ENCODE results near the gene HMGA1.
A peak's percentile ranks its signal among the peaks of the same experiment; 100 is the strongest.

HMGA1 gene

GRCh38 chr6:34223381-34223955, 13.2 kb upstream of the HMGA1 start:
- no peak for TF ChIP-seq TAF1 (IDR thresholded peaks at IDR 0.05; ENCODE audit: borderline replicate concordance, insufficient read depth, low read length)
- TF ChIP-seq POLR2AphosphoS5 (IDR thresholded peaks at IDR 0.05; ENCODE audit: low read depth, low read length): peak; percentile 19; the same call in 1 of the 2 replicates

- TF ChIP-seq SIN3A (IDR thresholded peaks at IDR 0.05; ENCODE audit: borderline replicate concordance, insufficient read depth, low read length) (peak; percentile 79; the same call in 1 of the 2 replicates), POLR2AphosphoS5 (IDR thresholded peaks at IDR 0.05; ENCODE audit: low read depth, low read length) (peak; percentile 19), REST (IDR thresholded peaks at IDR 0.05; ENCODE audit: insufficient read depth in 1 of 2, low read depth in 2 of 2, low read length in 2 of 2) (no peak), FOXP2 (optimal IDR thresholded peaks at IDR 0.05; ENCODE audit: borderline replicate concordance, extremely low read depth, extremely low read length, insufficient read depth) (no peak), TAF1 (IDR thresholded peaks at IDR 0.05; ENCODE audit: borderline replicate concordance, insufficient read depth, low read length) (0 out of 2 replicates have a peak, but pooled peaks have one; percentile 30)
These were observed 12.4 kb upstream of the HMGA1 start for GRCh38 chr6:34223956-34224940.

- TF ChIP-seq SIN3A (IDR thresholded peaks at IDR 0.05; ENCODE audit: borderline replicate concordance, insufficient read depth, low read length) (no peak), REST (IDR thresholded peaks at IDR 0.05; ENCODE audit: insufficient read depth in 1 of 2, low read depth in 2 of 2, low read length in 2 of 2) (no peak), TAF1 (IDR thresholded peaks at IDR 0.05; ENCODE audit: borderline replicate concordance, insufficient read depth, low read length) (no peak), POLR2AphosphoS5 (IDR thresholded peaks at IDR 0.05; ENCODE audit: low read depth, low read length) (no peak), FOXP2 (optimal IDR thresholded peaks at IDR 0.05; ENCODE audit: borderline replicate concordance, extremely low read depth, extremely low read length, insufficient read depth) (no peak)
These were observed 11.1 kb upstream of the HMGA1 start for GRCh38 chr6:34225551-34225950.

- no peak for TF ChIP-seq POLR2AphosphoS5 (IDR thresholded peaks at IDR 0.05; ENCODE audit: low read depth, low read length)
- no peak for TF ChIP-seq SIN3A (IDR thresholded peaks at IDR 0.05; ENCODE audit: borderline replicate concordance, insufficient read depth, low read length)
- no peak for TF ChIP-seq REST (IDR thresholded peaks at IDR 0.05; ENCODE audit: insufficient read depth in 1 of 2, low read depth in 2 of 2, low read length in 2 of 2)
- TF ChIP-seq TAF1 (IDR thresholded peaks at IDR 0.05; ENCODE audit: borderline replicate concordance, insufficient read depth, low read length): no peak
- no peak for TF ChIP-seq FOXP2 (optimal IDR thresholded peaks at IDR 0.05; ENCODE audit: borderline replicate concordance, extremely low read depth, extremely low read length, insufficient read depth)
These were observed 10.6 kb upstream of the HMGA1 start for GRCh38 chr6:34226066-34226465.

- TF ChIP-seq TAF1 (IDR thresholded peaks at IDR 0.05; ENCODE audit: borderline replicate concordance, insufficient read depth, low read length) (no peak), REST (IDR thresholded peaks at IDR 0.05; ENCODE audit: insufficient read depth in 1 of 2, low read depth in 2 of 2, low read length in 2 of 2) (no peak), POLR2AphosphoS5 (IDR thresholded peaks at IDR 0.05; ENCODE audit: low read depth, low read length) (no peak)
These were observed 9.7 kb upstream of the HMGA1 start for GRCh38 chr6:34226731-34227586.

Measured in PFSK-1 (cell line).